Activated T-helper 1 cell treated with anti-CD3 and anti-CD28 coated beads, Interleukin-12 subunit alpha, Interleukin-12 subunit beta, Interleukin-2, Interleukin-4 antibody, amounts not matched to agents 30 ng/mL and 10 ng/mL and 1 ng/mL, durations not matched to agents 14 hours and 24 hours and 36 hours (primary cell): ENCODE data around the gene PPP4R4. TPM values are rescaled to one million over a fixed set of nuclear protein-coding genes. Genes with fewer than 3 reads are reported as not detected.
A peak's percentile ranks its signal among the peaks of the same experiment; 100 is the strongest.

Experiments used
- DNase-seq: peaks from one replicate; pipeline ENCODE4 v3.0.0; 2021; ENCODE audit warnings: low spot score
- H3K27ac Mint-ChIP-seq: one replicate; pipeline ENCODE4 v1.8.0; 2021; ENCODE audit warnings: mild to moderate bottlenecking, mixed read lengths
- H3K27me3 Mint-ChIP-seq: one replicate; pipeline ENCODE4 v1.8.0; 2022; ENCODE audit warnings: mild to moderate bottlenecking, moderate library complexity, mixed read lengths; ENCODE audit not compliant: insufficient read depth
- H3K36me3 Mint-ChIP-seq: one replicate; pipeline ENCODE4 v1.8.0; 2021; ENCODE audit warnings: low read depth, mixed read lengths
- H3K4me1 Mint-ChIP-seq: one replicate; pipeline ENCODE4 v1.8.0; 2021; ENCODE audit warnings: low read depth, mixed read lengths
- H3K4me3 Mint-ChIP-seq: one replicate; pipeline ENCODE4 v1.8.0; 2021; ENCODE audit warnings: mild to moderate bottlenecking, moderate library complexity, mixed read lengths
- H3K9me3 Mint-ChIP-seq: one replicate; pipeline ENCODE4 v1.8.0; 2021; ENCODE audit warnings: mixed read lengths
- intact Hi-C: fragments of 100-400 bp; cut with micrococcal nuclease; formaldehyde crosslinking; loops from one replicate; pipeline ENCODE4 v1.15.1; 2024
- total RNA-seq: library from RNA; stranded (reverse); gene quantifications from 2 replicates; pipeline ENCODE4 v1.2.3, GENCODE V29; 2022

The PPP4R4 gene
- total RNA-seq, 1 donor from 2014 or later, result 2.4 TPM

GRCh38 chr14:94174604-94175010 lies 485 bp downstream of the PPP4R4 start:
- Mint-ChIP-seq H3K36me3 (peaks cover 2% of the 10 kb centered on the region), H3K4me1 (peaks cover 22% of the 10 kb centered on the region), H3K27me3 (peaks cover 52% of the 10 kb centered on the region), H3K4me3 (peak overlapping the region; percentile 49), H3K9me3 (no peaks in the 10 kb centered on the region), H3K27ac (no peak overlapping the region)
- intact Hi-C loops, result loop anchor here (1.0 to 10.0 kb wide), 4 partner anchors 45 to 842 kb away; partner anchors contain the start of genes BTBD7, IFI27L2 and OTUB2
- DNase-seq, result no peak

GRCh38 chr14:94175011-94175745 lies 1.1 kb downstream of the PPP4R4 start:
- H3K4me1 Mint-ChIP-seq, result peaks cover 22% of the 10 kb centered on the region
- H3K4me3 Mint-ChIP-seq, result peak overlapping the region; percentile 83
- peaks cover 2% of the 10 kb centered on the region for H3K36me3 Mint-ChIP-seq
- no peaks in the 10 kb centered on the region for H3K9me3 Mint-ChIP-seq
- peak overlapping the region; percentile 81 for H3K27ac Mint-ChIP-seq
- no peak for DNase-seq
- H3K27me3 Mint-ChIP-seq, result peaks cover 48% of the 10 kb centered on the region
- intact Hi-C loops, result loop anchor here (5.0 to 10.0 kb wide), 3 partner anchors 148 to 843 kb away; partner anchors contain the start of genes BTBD7 and OTUB2

- Mint-ChIP-seq H3K36me3 (peaks cover 2% of the 10 kb centered on the region), H3K27ac (peak overlapping the region; percentile 81), H3K9me3 (no peaks in the 10 kb centered on the region), H3K27me3 (peaks cover 44% of the 10 kb centered on the region), H3K4me3 (peak overlapping the region; percentile 83), H3K4me1 (peaks cover 22% of the 10 kb centered on the region)
- intact Hi-C loops, result loop anchor here (2.0 to 10.0 kb wide), 4 partner anchors 13 to 843 kb away; partner anchors contain the start of genes BTBD7 and OTUB2
- no peak for DNase-seq
Measured at GRCh38 chr14:94175747-94176146, 1.6 kb downstream of the PPP4R4 start.

GRCh38 chr14:94176808-94177207 lies 2.7 kb downstream of the PPP4R4 start:
- Mint-ChIP-seq H3K27me3 (peaks cover 43% of the 10 kb centered on the region), H3K4me1 (peaks cover 28% of the 10 kb centered on the region), H3K9me3 (no peaks in the 10 kb centered on the region), H3K27ac (no peak overlapping the region), H3K36me3 (peaks cover 2% of the 10 kb centered on the region), H3K4me3 (peak overlapping the region; percentile 17)
- DNase-seq, result no peak
- intact Hi-C loops, result loop anchor here (2.0 to 10.0 kb wide), 4 partner anchors 14 to 845 kb away; partner anchors contain the start of genes BTBD7 and OTUB2

GRCh38 chr14:94177806-94178205 lies 3.7 kb downstream of the PPP4R4 start:
- Mint-ChIP-seq H3K9me3 (no peaks in the 10 kb centered on the region), H3K27ac (no peak overlapping the region), H3K27me3 (peaks cover 36% of the 10 kb centered on the region), H3K4me3 (no peak overlapping the region), H3K4me1 (peaks cover 27% of the 10 kb centered on the region), H3K36me3 (peaks cover 2% of the 10 kb centered on the region)
- intact Hi-C loops, result loop anchor here (2.0 to 10.0 kb wide), 4 partner anchors 15 to 846 kb away; partner anchors contain the start of genes BTBD7 and OTUB2
- DNase-seq, result no peak

GRCh38 chr14:94179244-94179643 lies 5.1 kb downstream of the PPP4R4 start:
- no peak overlapping the region for H3K4me3 Mint-ChIP-seq
- peaks cover 38% of the 10 kb centered on the region for H3K27me3 Mint-ChIP-seq
- intact Hi-C loops, result loop anchor here (5.0 to 10.0 kb wide), 3 partner anchors 152 to 847 kb away; partner anchors contain the start of genes BTBD7 and OTUB2
- peaks cover 2% of the 10 kb centered on the region for H3K36me3 Mint-ChIP-seq
- H3K4me1 Mint-ChIP-seq, result peaks cover 20% of the 10 kb centered on the region
- H3K9me3 Mint-ChIP-seq, result no peaks in the 10 kb centered on the region
- H3K27ac Mint-ChIP-seq, result no peak overlapping the region
- DNase-seq, result no peak

- DNase-seq, result no peak
- H3K4me3 Mint-ChIP-seq, result peak overlapping the region; percentile 11
- H3K27me3 Mint-ChIP-seq, result peaks cover 30% of the 10 kb centered on the region
- no peaks in the 10 kb centered on the region for H3K9me3 Mint-ChIP-seq
- intact Hi-C loops, result loop anchor here (1.0 to 5.0 kb wide), 7 partner anchors 44 to 1068 kb away; partner anchors contain the start of genes DDX24 and IFI27L1
- H3K27ac Mint-ChIP-seq, result peak overlapping the region; percentile 51
- peaks cover 11% of the 10 kb centered on the region for H3K4me1 Mint-ChIP-seq
- peaks cover 1% of the 10 kb centered on the region for H3K36me3 Mint-ChIP-seq
Measured at GRCh38 chr14:94180655-94181271, 6.6 kb downstream of the PPP4R4 start.

- no peaks in the 10 kb centered on the region for H3K36me3 Mint-ChIP-seq
- H3K9me3 Mint-ChIP-seq, result no peaks in the 10 kb centered on the region
- H3K27ac Mint-ChIP-seq, result no peak overlapping the region
- peaks cover 6% of the 10 kb centered on the region for H3K4me1 Mint-ChIP-seq
- no peak for DNase-seq
- intact Hi-C loops, result loop anchor here (2.0 to 5.0 kb wide), 4 partner anchors 101 to 1070 kb away; partner anchors contain the start of genes DDX24 and IFI27L1
- no peak overlapping the region for H3K4me3 Mint-ChIP-seq
- peaks cover 21% of the 10 kb centered on the region for H3K27me3 Mint-ChIP-seq
Measured at GRCh38 chr14:94181835-94182234, 7.7 kb downstream of the PPP4R4 start.

- H3K9me3 Mint-ChIP-seq, result peaks cover 4% of the 10 kb centered on the region
- intact Hi-C loops, result no loop called here
- H3K4me1 Mint-ChIP-seq, result no peaks in the 10 kb centered on the region
- no peaks in the 10 kb centered on the region for H3K36me3 Mint-ChIP-seq
- peaks cover 17% of the 10 kb centered on the region for H3K27me3 Mint-ChIP-seq
- no peak overlapping the region for H3K27ac Mint-ChIP-seq
- no peak for DNase-seq
- H3K4me3 Mint-ChIP-seq, result no peak overlapping the region
Measured at GRCh38 chr14:94192536-94192935, 18.4 kb downstream of the PPP4R4 start.

GRCh38 chr14:94193776-94194175 lies 19.7 kb downstream of the PPP4R4 start:
- Mint-ChIP-seq H3K4me1 (no peaks in the 10 kb centered on the region), H3K9me3 (peaks cover 4% of the 10 kb centered on the region)
- intact Hi-C loops, result no loop called here

GRCh38 chr14:94196057-94196456 lies 21.9 kb downstream of the PPP4R4 start:
- no peaks in the 10 kb centered on the region for H3K4me1 Mint-ChIP-seq
- no peak overlapping the region for H3K27ac Mint-ChIP-seq
- no peak overlapping the region for H3K4me3 Mint-ChIP-seq
- no peaks in the 10 kb centered on the region for H3K36me3 Mint-ChIP-seq
- intact Hi-C loops, result no loop called here
- peaks cover 11% of the 10 kb centered on the region for H3K27me3 Mint-ChIP-seq
- peaks cover 11% of the 10 kb centered on the region for H3K9me3 Mint-ChIP-seq
- no peak for DNase-seq

More at GRCh38 chr14:94193776-94194175, 19.7 kb downstream of the PPP4R4 start:
- Mint-ChIP-seq H3K27me3 (peaks cover 13% of the 10 kb centered on the region), H3K36me3 (no peaks in the 10 kb centered on the region), H3K4me3 (no peak overlapping the region), H3K27ac (no peak overlapping the region)
- DNase-seq, result no peak

- Mint-ChIP-seq H3K36me3 (no peaks in the 10 kb centered on the region), H3K27me3 (peaks cover 12% of the 10 kb centered on the region), H3K27ac (no peak overlapping the region), H3K9me3 (peaks cover 8% of the 10 kb centered on the region), H3K4me3 (no peak overlapping the region), H3K4me1 (no peaks in the 10 kb centered on the region)
- DNase-seq, result no peak
- intact Hi-C loops, result no loop called here
Measured at GRCh38 chr14:94203473-94204210, 29.5 kb downstream of the PPP4R4 start.
